Smooth muscle cell of the umbilical artery (primary cell): Measurements from ENCODE around the gene CNIH1. TPM values are rescaled to one million over a fixed set of nuclear protein-coding genes. Genes with fewer than 3 reads are reported as not detected.

ENCODE experiments used
- total RNA-seq: library from RNA; depleted of rRNA; stranded (reverse); fragments of >200 nt; gene quantifications from 2 replicates; pipeline ENCODE4 v1.2.3, GENCODE V29; 2014

The CNIH1 gene
- total RNA-seq, result 118 and 166 TPM in 2 replicates

GRCh38 chr14:54440873-54441868, at the start of gene CNIH1:
TSS of gene CNIH1 (minus strand) at chr14:54441374. CDS start at chr14:54441327, 47 bp downstream.

GRCh38 chr14:54488646-54489317, 47.6 kb upstream of the CNIH1 start, which contains the start of gene GMFB:
TSS of gene GMFB (minus strand) at chr14:54488980. CDS start at chr14:54488927, 53 bp downstream.

GRCh38 chr14:54396493-54397335, 44.5 kb downstream of the CNIH1 start, which contains the start of gene CDKN3:
TSS of gene CDKN3 (plus strand) at chr14:54397007. CDS start at chr14:54397069, 62 bp downstream.

Other genes starting within 250 kb of the CNIH1 start
- 4.8 and 20.7 TPM in 2 replicates for gene CDKN3, start 44.4 kb downstream of the CNIH1 start, total RNA-seq
- gene GMFB, start 47.6 kb upstream of the CNIH1 start, total RNA-seq, result 91.8 and 114 TPM in 2 replicates
- gene CGRRF1, start 68.5 kb upstream of the CNIH1 start, total RNA-seq, result 9.3 and 16.6 TPM in 2 replicates
- 23.2 and 35.8 TPM in 2 replicates for gene SAMD4A, start 125.8 kb upstream of the CNIH1 start, total RNA-seq